Activated CD4-positive, alpha-beta T cell treated with anti-CD3 and anti-CD28 coated beads for 24 hours (primary cell): ENCODE results near the gene EFNA1.

Source experiments
- DNase-seq, 2 donors: peaks; one replicate each; pipeline ENCODE4 v3.0.0-alpha.2; 2020; ENCODE audit warnings: low read depth in 2 of 2

The EFNA1 gene

DNA sequence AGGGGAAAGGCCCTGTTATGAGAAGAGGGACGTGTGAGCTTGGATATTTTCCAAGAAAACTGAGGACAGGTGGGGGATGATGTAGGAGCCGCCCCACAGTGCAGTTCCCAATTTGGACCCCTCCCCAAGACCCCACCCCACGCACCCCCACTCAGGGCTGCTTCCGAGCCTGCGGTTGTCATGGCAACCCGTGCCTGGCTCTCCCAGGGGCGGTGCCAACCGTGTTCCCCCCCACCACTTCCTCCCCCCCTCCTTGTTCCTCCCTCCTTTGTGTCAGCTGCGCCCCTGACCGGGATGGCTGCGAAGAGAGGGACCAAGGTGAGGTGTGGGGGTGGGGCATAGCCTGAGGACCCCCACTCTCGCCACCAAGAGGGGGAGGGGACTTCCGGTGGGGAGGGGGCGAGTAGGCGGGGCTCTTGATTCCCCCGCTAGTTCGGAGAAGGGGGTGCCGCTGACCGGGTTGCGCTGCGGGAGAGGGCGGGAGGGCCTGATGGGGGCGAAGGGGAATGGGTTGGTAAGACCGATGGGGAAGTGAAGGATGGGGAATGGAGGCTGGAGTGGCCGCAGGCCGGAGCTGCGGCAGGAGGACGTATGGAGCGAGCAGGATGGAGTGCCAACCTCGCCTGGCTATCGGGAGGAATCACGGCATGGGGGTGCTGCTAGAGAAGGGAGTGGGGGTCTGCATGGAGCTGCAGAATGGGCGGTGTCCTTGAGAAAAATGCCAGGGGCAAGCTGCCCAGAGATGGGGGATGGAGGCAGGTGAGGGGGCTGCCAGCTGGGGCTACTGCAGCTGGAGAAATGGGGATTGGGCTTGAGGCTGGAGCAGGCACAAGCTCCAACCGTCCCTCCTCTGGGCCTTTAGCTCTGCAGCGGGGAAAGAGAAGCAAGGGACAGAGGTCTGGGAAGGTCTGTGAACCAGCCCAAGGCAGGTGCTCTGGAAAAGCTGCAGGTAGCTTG lies 46.9 kb downstream of the EFNA1 start:
- peak; percentile 18 to 35 for DNase-seq

DNA sequence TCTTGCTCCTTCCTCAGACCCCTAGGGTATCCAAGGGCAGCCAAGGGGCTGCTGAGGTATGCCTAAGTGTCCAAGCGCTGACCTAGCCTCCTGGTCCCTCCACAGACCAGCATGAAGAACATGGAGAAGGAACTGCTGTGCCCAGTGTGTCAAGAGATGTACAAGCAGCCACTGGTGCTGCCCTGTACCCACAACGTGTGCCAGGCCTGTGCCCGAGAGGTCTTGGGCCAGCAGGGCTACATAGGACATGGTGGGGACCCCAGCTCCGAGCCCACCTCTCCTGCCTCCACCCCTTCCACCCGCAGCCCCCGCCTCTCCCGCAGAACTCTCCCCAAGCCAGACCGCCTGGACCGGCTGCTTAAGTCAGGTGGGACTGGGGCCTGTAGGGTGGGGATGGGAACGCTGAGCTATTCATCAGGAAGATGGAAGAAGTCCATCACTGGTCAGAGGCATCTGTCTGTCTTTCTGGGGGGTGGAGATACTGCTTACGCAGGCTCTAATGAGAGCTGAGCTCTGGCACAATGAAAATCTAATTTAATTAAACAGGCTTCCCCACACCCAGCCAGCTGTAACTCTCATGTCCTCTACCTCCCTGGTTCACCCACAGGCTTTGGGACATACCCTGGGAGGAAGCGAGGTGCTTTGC lies 47.7 kb downstream of the EFNA1 start:
- DNase-seq, result no peak

GRCh38 chr1:155175927-155176371 lies 48.3 kb downstream of the EFNA1 start:
- DNase-seq, result no peak

DNA sequence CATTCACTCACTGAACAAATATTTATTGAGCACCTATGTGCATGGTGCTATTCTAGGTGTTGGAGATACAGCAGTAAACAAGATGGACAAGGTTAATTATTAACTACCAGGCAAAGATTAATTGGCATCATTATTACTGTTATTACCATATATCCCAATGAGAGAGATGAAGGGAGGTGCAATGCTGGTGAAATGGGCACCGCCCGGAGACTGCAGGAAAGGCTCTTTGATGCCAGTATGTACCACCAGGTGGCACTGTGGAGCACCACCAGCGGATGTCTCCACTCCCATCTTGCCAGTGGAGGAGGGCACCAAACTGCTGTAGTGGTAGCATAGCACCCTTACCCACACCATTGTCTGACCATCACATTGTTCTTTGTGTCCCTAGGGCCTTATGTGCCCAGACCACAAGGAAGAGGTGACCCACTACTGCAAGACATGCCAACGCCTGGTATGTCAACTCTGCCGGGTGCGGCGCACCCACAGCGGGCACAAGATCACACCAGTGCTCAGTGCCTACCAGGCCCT lies 48.9 kb downstream of the EFNA1 start:
- DNase-seq, result peak; percentile 86 to 90

GRCh38 chr1:155177192-155177917 lies 49.7 kb downstream of the EFNA1 start:
- no peak for DNase-seq

DNA sequence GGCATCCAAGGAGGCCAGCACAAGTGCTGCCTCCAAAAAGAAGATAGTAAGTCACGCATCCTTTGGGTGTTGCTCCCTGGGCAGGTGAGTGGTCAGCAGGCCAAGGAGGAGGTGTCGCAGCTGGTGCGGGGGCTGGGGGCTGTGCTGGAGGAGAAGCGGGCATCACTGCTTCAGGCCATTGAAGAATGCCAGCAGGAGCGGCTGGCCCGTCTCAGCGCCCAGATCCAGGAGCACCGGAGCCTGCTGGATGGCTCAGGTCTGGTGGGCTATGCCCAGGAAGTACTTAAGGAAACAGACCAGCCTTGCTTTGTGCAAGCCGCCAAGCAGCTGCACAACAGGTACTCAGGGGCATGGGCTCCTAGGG lies 50.2 kb downstream of the EFNA1 start:
- DNase-seq, result no peak

- DNase-seq, result no peak
These were observed 50.9 kb downstream of the EFNA1 start for GRCh38 chr1:155178441-155179111.

- DNase-seq, result no peak
These were observed 51.7 kb downstream of the EFNA1 start for GRCh38 chr1:155179112-155180031.

GRCh38 chr1:155181371-155182051 lies 53.8 kb downstream of the EFNA1 start:
- DNase-seq, result no peak

DNA sequence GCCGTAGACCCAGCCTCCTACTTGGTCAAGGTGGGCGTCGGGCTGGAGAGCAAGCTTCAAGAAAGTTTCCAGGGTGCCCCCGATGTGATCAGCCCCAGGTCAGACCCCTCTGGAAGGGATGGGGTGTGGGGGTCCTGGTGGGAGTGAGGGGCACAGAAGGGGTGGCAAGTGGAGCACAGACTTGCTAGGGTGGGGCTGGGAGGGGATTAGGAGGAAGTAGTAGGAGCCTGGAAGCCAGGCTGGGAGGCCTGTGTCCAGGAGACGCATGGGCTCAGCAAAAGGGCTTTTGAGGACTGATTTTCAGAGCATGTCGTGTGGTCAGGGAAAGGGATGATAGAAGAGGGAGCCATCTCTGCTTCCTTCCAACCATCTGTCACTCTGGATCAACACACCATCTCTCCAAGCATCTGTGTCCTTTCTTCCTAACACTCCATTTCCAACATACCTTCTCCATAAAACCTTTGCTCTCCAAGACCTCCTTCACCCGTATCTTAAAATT lies 54.4 kb downstream of the EFNA1 start:
- DNase-seq, result no peak

- no peak for DNase-seq
These were observed 56.1 kb downstream of the EFNA1 start for GRCh38 chr1:155183775-155184221.

DNA sequence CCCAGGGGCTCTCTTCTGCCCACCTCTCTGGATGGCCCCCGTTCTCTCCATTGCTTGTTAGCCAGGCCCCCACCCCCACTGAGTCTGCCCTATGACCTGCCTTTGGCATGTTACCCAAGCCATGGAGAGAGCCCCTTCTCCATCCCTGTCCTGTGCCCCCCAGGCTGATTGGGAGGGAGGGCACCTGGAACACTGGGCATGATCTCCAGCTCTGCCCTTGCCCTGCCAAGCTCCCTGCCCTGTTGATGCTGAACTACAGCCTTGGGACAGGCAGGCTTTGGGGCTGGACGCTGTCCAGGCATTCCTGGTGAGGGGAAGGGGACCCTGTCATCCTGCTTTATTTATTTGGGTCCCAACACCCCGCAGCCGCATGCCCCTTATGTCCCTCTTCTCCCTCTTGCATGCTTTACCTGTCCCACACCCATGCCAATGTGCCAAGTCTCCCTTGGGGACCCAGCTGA lies 56.7 kb downstream of the EFNA1 start:
- no peak for DNase-seq
